RWPE2 (cell line): ENCODE measurements around the gene MTA1.

Experiments
- ATAC-seq: fragments of 200-7000 bp; cut with Tn5 transposase; 3 replicates; pipeline ENCODE4 v1.9.1; 2021; ENCODE audit warnings: low read depth
- DNase-seq: peaks from one replicate; pipeline ENCODE4 v3.0.0-alpha.2; 2020; ENCODE audit warnings: low spot score
- H3K27ac ChIP-seq: fragments of 450-650 bp; 2 replicates; pipeline ENCODE4 v1.5.1; 2017; ENCODE audit warnings: mild to moderate bottlenecking; ENCODE audit not compliant: poor library complexity, severe bottlenecking
- H3K27me3 ChIP-seq: fragments of 250-450 bp; sonication (Bioruptor Pico); 2 replicates; pipeline ENCODE4 v1.5.1; 2021; ENCODE audit warnings: mild to moderate bottlenecking, moderate library complexity; ENCODE audit not compliant: insufficient read depth, poor library complexity, severe bottlenecking
- H3K36me3 ChIP-seq: fragments of 250-450 bp; sonication (Bioruptor Pico); 2 replicates; pipeline ENCODE4 v1.5.1; 2020; ENCODE audit warnings: low read depth, mild to moderate bottlenecking, moderate library complexity
- H3K4me1 ChIP-seq: fragments of 250-450 bp; sonication (Bioruptor Pico); 2 replicates; pipeline ENCODE4 v1.5.1; 2021; ENCODE audit warnings: mild to moderate bottlenecking, moderate library complexity; ENCODE audit not compliant: insufficient read depth, poor library complexity, severe bottlenecking
- H3K4me3 ChIP-seq: fragments of 250-450 bp; sonication (Bioruptor Pico); 2 replicates; pipeline ENCODE4 v1.5.1; 2021; ENCODE audit warnings: mild to moderate bottlenecking, moderate library complexity; ENCODE audit not compliant: severe bottlenecking
- H3K9me3 ChIP-seq: fragments of 250-450 bp; sonication (Bioruptor Pico); 2 replicates; pipeline ENCODE4 v1.5.1; 2021; ENCODE audit warnings: mild to moderate bottlenecking, moderate library complexity; ENCODE audit not compliant: severe bottlenecking
- CTCF ChIP-seq: fragments of 450-650 bp; IDR thresholded peaks from one replicate; pipeline ENCODE4 v1.5.1; 2017; ENCODE audit warnings: mild to moderate bottlenecking, moderate library complexity; ENCODE audit not compliant: poor library complexity, severe bottlenecking

The MTA1 gene

GRCh38 chr14:105449276-105450122 lies 29.9 kb downstream of the MTA1 start:
- Histone ChIP-seq H3K4me3 (no peak overlapping the region), H3K27ac (no peak overlapping the region), H3K27me3 (no peaks in the 10 kb centered on the region), H3K9me3 (no peaks in the 10 kb centered on the region), H3K36me3 (peaks cover 63% of the 10 kb centered on the region), H3K4me1 (no peaks in the 10 kb centered on the region)
- DNase-seq, result no peak
- no peak for TF ChIP-seq CTCF
- ATAC-seq, result no peak

GRCh38 chr14:105450123-105450505 lies 30.5 kb downstream of the MTA1 start:
- DNase-seq (no peak), ATAC-seq (no peak)
- Histone ChIP-seq H3K36me3 (peaks cover 66% of the 10 kb centered on the region), H3K4me1 (no peaks in the 10 kb centered on the region), H3K27me3 (no peaks in the 10 kb centered on the region), H3K4me3 (no peak overlapping the region), H3K27ac (no peak overlapping the region), H3K9me3 (no peaks in the 10 kb centered on the region)
- no peak for TF ChIP-seq CTCF

- Histone ChIP-seq H3K27ac (no peak overlapping the region), H3K4me1 (no peaks in the 10 kb centered on the region), H3K4me3 (no peak overlapping the region), H3K36me3 (peaks cover 63% of the 10 kb centered on the region), H3K27me3 (no peaks in the 10 kb centered on the region), H3K9me3 (no peaks in the 10 kb centered on the region)
- TF ChIP-seq CTCF, result no peak
- DNase-seq (no peak), ATAC-seq (no peak)
Observed at GRCh38 chr14:105450864-105451720, 31.5 kb downstream of the MTA1 start.

- Histone ChIP-seq H3K9me3 (no peaks in the 10 kb centered on the region), H3K27me3 (no peaks in the 10 kb centered on the region), H3K36me3 (peaks cover 77% of the 10 kb centered on the region), H3K4me1 (no peaks in the 10 kb centered on the region), H3K27ac (no peak overlapping the region), H3K4me3 (no peak overlapping the region)
- DNase-seq (no peak), ATAC-seq (no peak)
- TF ChIP-seq CTCF, result no peak
Observed at GRCh38 chr14:105452963-105453362, 33.3 kb downstream of the MTA1 start.
